Rectal smooth muscle tissue (tissue), 1 donor: Measurements from ENCODE around the gene SLC44A2.

Experiments
- H3K27ac ChIP-seq: one replicate; pipeline ENCODE4 v1.7.0; 2013; ENCODE audit warnings: low read depth, low read length, inconsistent platforms
- H3K27me3 ChIP-seq: one replicate; pipeline ENCODE4 v1.7.0; 2013; ENCODE audit warnings: low read length; ENCODE audit not compliant: control insufficient read depth, insufficient read depth
- H3K36me3 ChIP-seq: one replicate; pipeline ENCODE4 v1.7.0; 2013; ENCODE audit warnings: low read length; ENCODE audit not compliant: control insufficient read depth, insufficient read depth
- H3K4me1 ChIP-seq: one replicate; pipeline ENCODE4 v1.7.0; 2013; ENCODE audit warnings: low read length; ENCODE audit not compliant: control insufficient read depth, insufficient read depth
- H3K4me3 ChIP-seq: one replicate; pipeline ENCODE4 v1.7.0; 2013; ENCODE audit warnings: low read length
- H3K9ac ChIP-seq: one replicate; pipeline ENCODE4 v1.7.0; 2013; ENCODE audit warnings: low read length

The SLC44A2 gene

GRCh38 chr19:10643172-10643967 is 18.0 kb downstream of the SLC44A2 start:
- H3K4me3 ChIP-seq = no peak overlapping the region
- H3K27ac ChIP-seq = no peak overlapping the region
- H3K27me3 ChIP-seq = no peaks in the 10 kb centered on the region
- peaks cover 2% of the 10 kb centered on the region for H3K36me3 ChIP-seq
- no peak overlapping the region for H3K9ac ChIP-seq
- H3K4me1 ChIP-seq = no peaks in the 10 kb centered on the region

GRCh38 chr19:10643968-10644259 is 18.6 kb downstream of the SLC44A2 start:
- no peaks in the 10 kb centered on the region for H3K27me3 ChIP-seq
- no peaks in the 10 kb centered on the region for H3K4me1 ChIP-seq
- H3K36me3 ChIP-seq = peaks cover 2% of the 10 kb centered on the region
- no peak overlapping the region for H3K4me3 ChIP-seq
- no peak overlapping the region for H3K27ac ChIP-seq
- no peak overlapping the region for H3K9ac ChIP-seq

DNA sequence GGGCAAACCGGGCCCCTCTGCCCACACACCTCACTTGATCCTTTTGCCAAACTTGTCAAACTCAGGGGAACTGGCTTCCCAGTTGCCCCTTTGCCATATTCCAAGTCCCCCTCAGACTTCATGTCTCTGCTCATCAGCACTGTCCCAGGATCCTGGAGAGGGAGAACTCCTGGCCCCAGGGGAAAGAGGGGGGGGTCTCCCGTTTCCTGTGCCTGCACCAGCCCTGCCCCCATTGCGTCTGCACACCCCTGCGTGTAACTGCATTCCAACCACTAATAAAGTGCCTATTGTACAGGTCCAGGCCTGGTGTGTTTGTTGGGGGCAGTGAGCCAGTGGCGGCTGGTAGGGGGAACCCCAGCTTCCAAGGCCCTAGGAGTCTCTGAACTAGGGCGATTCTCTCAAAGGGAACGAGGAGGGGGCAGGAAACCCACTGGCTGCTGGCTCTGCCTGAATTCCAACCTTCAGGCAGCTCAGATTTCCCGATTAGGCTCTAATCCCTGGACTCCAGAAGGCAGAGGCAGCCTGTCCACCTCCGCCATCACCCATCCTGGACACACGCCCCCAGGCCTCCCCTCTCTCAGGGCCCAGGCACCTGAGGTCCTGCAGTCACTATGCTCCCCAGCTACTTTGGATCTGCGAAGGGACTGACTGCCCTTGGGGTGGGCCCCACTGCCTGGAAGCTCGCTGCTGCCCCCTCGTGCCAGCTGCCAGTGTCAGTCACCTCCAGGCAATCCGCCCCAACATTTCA is 19.1 kb downstream of the SLC44A2 start:
- H3K4me3 ChIP-seq = no peak overlapping the region
- H3K27me3 ChIP-seq = no peaks in the 10 kb centered on the region
- no peak overlapping the region for H3K27ac ChIP-seq
- H3K9ac ChIP-seq = no peak overlapping the region
- H3K4me1 ChIP-seq = no peaks in the 10 kb centered on the region
- H3K36me3 ChIP-seq = peaks cover 2% of the 10 kb centered on the region

DNA sequence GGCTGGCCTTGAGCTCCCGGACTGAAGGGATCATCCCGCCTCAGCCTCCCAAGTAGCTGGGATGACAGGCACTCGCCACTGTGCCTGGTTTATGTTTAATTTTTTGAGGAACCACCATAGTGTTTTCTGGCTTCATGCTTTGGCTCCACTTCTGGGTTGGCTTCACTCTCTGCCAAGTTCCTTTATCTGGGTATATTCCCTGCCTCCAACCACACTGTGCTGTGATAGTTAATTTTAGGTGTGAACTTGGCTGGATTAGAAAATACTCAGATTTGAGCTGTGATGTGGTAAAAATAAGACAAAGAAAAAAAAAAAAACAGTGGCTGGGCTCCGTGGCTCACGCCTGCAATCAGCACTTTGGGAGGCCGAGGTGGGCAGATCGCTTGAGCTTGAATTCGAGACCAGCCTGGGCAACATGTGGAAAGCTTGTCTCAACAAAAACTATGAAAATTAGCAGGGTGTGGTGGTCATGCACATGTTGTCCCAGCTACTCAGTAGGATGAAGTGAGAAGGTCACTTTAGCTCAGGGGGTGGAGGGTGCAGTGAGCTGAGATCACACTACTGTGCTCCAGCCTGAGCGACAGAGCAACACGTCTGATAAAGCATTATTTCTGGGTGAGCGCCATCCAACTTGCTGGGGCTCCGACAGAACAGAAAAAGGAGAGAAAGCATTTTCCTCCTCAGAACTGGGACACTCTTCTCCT is 21.3 kb downstream of the SLC44A2 start:
- Histone ChIP-seq H3K4me3 (no peak overlapping the region), H3K27me3 (no peaks in the 10 kb centered on the region), H3K36me3 (no peaks in the 10 kb centered on the region), H3K27ac (peak overlapping the region; percentile 30), H3K4me1 (peaks cover under 1% of the 10 kb centered on the region), H3K9ac (no peak overlapping the region)

- Histone ChIP-seq H3K27me3 (no peaks in the 10 kb centered on the region), H3K4me3 (no peak overlapping the region), H3K4me1 (peaks cover 5% of the 10 kb centered on the region), H3K27ac (no peak overlapping the region), H3K9ac (no peak overlapping the region), H3K36me3 (no peaks in the 10 kb centered on the region)
Observed at GRCh38 chr19:10648360-10648759, 23.0 kb downstream of the SLC44A2 start.

- Histone ChIP-seq H3K4me3 (no peak overlapping the region), H3K9ac (no peak overlapping the region), H3K27ac (no peak overlapping the region), H3K36me3 (no peaks in the 10 kb centered on the region), H3K27me3 (no peaks in the 10 kb centered on the region), H3K4me1 (peaks cover 16% of the 10 kb centered on the region)
Observed at GRCh38 chr19:10651851-10652250, 26.5 kb downstream of the SLC44A2 start.

DNA sequence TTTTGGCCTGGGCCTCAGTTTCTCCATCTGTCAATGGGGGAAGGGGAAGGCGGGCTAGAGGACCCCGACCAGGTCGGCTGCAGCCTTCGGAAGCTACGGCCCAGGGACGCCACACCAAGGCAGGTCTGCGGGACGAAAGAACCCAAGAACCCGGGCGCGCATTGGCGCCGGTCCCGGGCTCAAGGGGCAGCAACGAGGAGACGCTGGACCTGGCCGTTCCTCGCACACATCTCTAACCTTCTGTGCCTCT is 28.1 kb downstream of the SLC44A2 start:
- H3K4me3 ChIP-seq = peak overlapping the region; percentile 100
- H3K27me3 ChIP-seq = no peaks in the 10 kb centered on the region
- no peaks in the 10 kb centered on the region for H3K36me3 ChIP-seq
- peaks cover 16% of the 10 kb centered on the region for H3K4me1 ChIP-seq
- peak overlapping the region; percentile 99 for H3K9ac ChIP-seq
- H3K27ac ChIP-seq = peak overlapping the region; percentile 100

DNA sequence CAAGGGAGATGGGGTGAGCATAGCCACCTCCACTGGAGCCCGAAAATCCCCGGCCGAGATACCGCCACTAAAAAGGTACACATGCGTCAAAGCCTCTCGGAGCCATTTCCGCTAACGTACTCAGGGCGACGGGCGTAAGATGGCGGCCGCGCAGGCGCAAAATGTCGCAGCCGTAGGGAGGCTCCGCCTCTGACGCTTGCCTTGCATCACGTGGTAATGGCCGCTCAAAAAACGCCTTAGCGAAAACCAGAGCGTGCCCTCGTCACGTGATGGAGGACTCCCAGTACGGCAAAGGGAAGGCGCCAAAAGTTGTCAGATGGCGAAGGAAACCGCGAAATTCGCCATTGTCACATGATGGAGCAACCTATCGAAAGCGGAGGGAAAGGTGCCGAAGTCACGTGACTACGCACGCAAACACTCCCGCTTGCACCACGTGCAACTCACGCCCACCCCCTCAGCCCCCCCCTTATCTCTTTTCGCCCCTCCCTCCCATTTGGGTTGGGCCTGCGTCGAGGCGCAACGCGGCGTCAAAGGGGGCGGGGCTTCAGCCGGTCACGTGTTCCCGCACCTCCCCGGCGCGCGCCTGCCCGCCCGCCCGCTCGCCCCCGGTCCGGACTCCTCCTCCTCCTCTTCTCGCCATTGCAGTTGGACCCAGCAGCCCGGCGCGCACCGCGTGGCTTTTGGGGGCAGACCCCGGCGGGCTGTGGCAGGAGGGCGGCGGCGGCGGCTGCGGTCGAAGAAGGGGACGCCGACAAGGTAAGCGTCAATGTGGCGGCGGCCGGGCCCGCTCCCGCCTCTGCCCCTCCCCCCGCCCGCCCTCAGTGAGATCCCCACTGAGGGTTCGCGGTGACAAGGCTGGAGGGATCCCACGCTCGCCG is 28.6 kb downstream of the SLC44A2 start, which contains the start of gene ILF3:
TSS of gene ILF3 (plus strand) at position 615 of the 878 bp plus-strand sequence. CDS start 16,260 bp downstream, outside the sequence.
- Histone ChIP-seq H3K27me3 (no peaks in the 10 kb centered on the region), H3K4me3 (peak within 1 kb of the TSS; percentile 100), H3K9ac (peak within 1 kb of the TSS; percentile 99), H3K4me1 (peaks cover 16% of the 10 kb centered on the region), H3K27ac (peak within 1 kb of the TSS; percentile 100), H3K36me3 (no peaks in the 10 kb centered on the region)

GRCh38 chr19:10654610-10655456 is 29.5 kb downstream of the SLC44A2 start:
- Histone ChIP-seq H3K27ac (peak overlapping the region; percentile 95), H3K36me3 (no peaks in the 10 kb centered on the region), H3K9ac (no peak overlapping the region), H3K27me3 (no peaks in the 10 kb centered on the region), H3K4me1 (peaks cover 16% of the 10 kb centered on the region), H3K4me3 (peak overlapping the region; percentile 82)

DNA sequence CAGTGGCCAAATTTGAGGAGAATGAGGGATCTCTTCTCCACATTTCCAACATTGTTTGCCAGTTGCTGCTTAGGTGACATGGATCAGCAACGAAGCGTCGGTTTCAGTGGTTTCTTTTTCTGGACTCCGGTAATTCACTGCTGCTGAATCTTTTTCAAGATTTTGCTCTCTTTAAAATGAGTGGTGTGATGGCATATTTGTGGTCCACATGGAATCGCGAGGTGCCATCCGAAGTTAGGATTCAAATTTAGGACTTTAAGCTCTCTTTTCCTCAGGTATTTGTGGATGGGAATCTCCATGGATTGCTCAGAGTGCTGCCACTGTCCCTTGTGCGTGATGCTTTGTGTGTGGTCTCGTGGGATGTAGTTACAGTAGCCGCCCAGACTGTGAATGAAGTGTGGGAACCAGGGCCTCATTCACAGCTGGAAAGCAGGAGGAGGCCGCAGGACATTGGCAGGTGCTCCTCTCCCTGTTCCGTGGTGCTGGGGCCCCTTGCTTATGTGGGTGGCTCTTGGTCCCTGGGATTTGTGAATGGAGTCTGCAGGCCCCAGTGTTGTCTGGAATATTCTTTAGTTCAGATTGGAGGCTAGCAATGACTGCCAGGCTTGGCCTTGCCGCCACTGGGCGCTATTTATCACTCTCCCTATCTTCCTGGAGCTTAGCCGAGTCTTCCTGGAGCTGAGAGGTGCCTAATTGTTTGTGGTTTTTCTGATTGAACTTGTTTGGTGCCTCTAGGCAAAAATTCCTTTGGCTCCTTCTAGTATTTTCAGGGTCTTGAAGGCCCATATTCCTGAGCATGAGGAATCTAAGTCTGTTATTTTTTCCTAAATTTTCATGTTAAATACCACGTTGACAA is 30.3 kb downstream of the SLC44A2 start:
- Histone ChIP-seq H3K27me3 (no peaks in the 10 kb centered on the region), H3K4me1 (peaks cover 16% of the 10 kb centered on the region), H3K36me3 (no peaks in the 10 kb centered on the region), H3K4me3 (peak overlapping the region; percentile 82), H3K9ac (no peak overlapping the region), H3K27ac (peak overlapping the region; percentile 21)

DNA sequence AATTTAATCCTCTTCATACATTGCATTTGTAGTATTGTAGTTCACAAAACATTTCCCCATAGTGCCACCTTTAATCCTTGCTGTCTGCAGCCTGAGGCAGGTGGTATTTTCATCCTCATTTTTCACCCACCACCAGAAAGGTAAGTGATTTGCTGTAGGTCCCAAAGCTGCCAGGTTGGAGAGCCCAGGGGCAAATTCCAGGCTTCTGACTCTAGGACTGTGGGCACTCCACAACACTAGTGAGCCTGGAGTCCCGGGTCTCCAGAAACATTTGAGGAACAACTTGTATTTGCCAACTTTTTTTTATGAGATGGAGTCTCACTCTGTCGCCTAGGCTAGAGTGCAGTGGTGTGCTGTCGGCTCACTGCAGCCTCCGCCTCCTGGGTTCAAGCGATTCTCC is 35.0 kb downstream of the SLC44A2 start:
- Histone ChIP-seq H3K4me3 (no peak overlapping the region), H3K27me3 (no peaks in the 10 kb centered on the region), H3K4me1 (peaks cover 13% of the 10 kb centered on the region), H3K36me3 (no peaks in the 10 kb centered on the region), H3K9ac (no peak overlapping the region), H3K27ac (no peak overlapping the region)
